WTC11 (cell line): ENCODE data around the gene C6orf120. TPM values are rescaled to one million over a fixed set of nuclear protein-coding genes. Genes with fewer than 3 reads are reported as not detected.

Experiments
- ATAC-seq: fragments of 200-7000 bp; cut with Tn5 transposase; 2 replicates; pipeline ENCODE4 v1.10.0; 2021; ENCODE audit warnings: mild to moderate bottlenecking, moderate library complexity
- CTCF ChIA-PET: fragments of 300-600 bp; sonication (Branson Sonifier 250); formaldehyde crosslinking; loops from one replicate; lab custom pipeline; 2021; ENCODE audit warnings: antibody characterized with exemption; lab: Charles Lee
- POLR2A ChIA-PET: fragments of 350-600 bp; sonication (Branson Sonifier 250); formaldehyde crosslinking; loops from one replicate; lab custom pipeline; 2021; ENCODE audit warnings: antibody characterized with exemption; lab: Charles Lee
- DNase-seq: peaks from one replicate; pipeline ENCODE4 v3.0.0; 2021; ENCODE audit warnings: low spot score
- H3K27ac Mint-ChIP-seq: 2 replicates; pipeline ENCODE4 v1.8.0; 2021; ENCODE audit warnings: mixed read lengths
- H3K27me3 Mint-ChIP-seq: 2 replicates; pipeline ENCODE4 v1.8.0; 2021; ENCODE audit warnings: low read depth, mild to moderate bottlenecking, moderate library complexity, mixed read lengths
- H3K36me3 Mint-ChIP-seq: 2 replicates; pipeline ENCODE4 v1.8.0; 2021; ENCODE audit warnings: mixed read lengths
- H3K4me1 Mint-ChIP-seq: 2 replicates; pipeline ENCODE4 v1.8.0; 2022; ENCODE audit warnings: mixed read lengths
- H3K4me3 Mint-ChIP-seq: 2 replicates; pipeline ENCODE4 v1.8.0; 2021; ENCODE audit warnings: mild to moderate bottlenecking, moderate library complexity, mixed read lengths
- H3K9me3 Mint-ChIP-seq: 2 replicates; pipeline ENCODE4 v1.8.0; 2021; ENCODE audit warnings: mixed read lengths
- CBFB ChIP-seq: sonication (generic); formaldehyde crosslinking; IDR thresholded peaks from 2 replicates; pipeline ENCODE4 v1.8.1; 2022; ENCODE audit warnings: mild to moderate bottlenecking, low read depth, missing genetic modification reagents
- FOXJ3 ChIP-seq: sonication (generic); formaldehyde crosslinking; IDR thresholded peaks from 2 replicates; pipeline ENCODE4 v1.9.0; 2021; ENCODE audit warnings: missing genetic modification reagents, mild to moderate bottlenecking, borderline replicate concordance
- FOXK1 ChIP-seq: sonication (generic); formaldehyde crosslinking; IDR thresholded peaks from 2 replicates; pipeline ENCODE4 v1.8.0; 2022; ENCODE audit warnings: mild to moderate bottlenecking, moderate library complexity, missing genetic modification reagents
- GABPB1 ChIP-seq: sonication (generic); formaldehyde crosslinking; IDR thresholded peaks from 2 replicates; pipeline ENCODE4 v1.8.1; 2023; ENCODE audit warnings: mild to moderate bottlenecking, missing genetic modification reagents
- HMGXB4 ChIP-seq: sonication (generic); formaldehyde crosslinking; IDR thresholded peaks from 2 replicates; pipeline ENCODE4 v1.8.1; 2023; ENCODE audit warnings: mild to moderate bottlenecking, moderate library complexity, missing genetic modification reagents
- IRF1 ChIP-seq: sonication (generic); formaldehyde crosslinking; IDR thresholded peaks from 2 replicates; pipeline ENCODE4 v1.8.0; 2023; ENCODE audit warnings: missing genetic modification reagents
- IRF2 ChIP-seq: sonication (generic); formaldehyde crosslinking; IDR thresholded peaks from 2 replicates; pipeline ENCODE4 v1.8.0; 2022; ENCODE audit warnings: low read depth, missing genetic modification reagents, borderline replicate concordance
- JUN ChIP-seq: sonication (generic); formaldehyde crosslinking; IDR thresholded peaks from 2 replicates; pipeline ENCODE4 v1.8.0; 2023; ENCODE audit warnings: mild to moderate bottlenecking, missing genetic modification reagents
- NR1H2 ChIP-seq: sonication (generic); formaldehyde crosslinking; IDR thresholded peaks from 2 replicates; pipeline ENCODE4 v1.9.0; 2021; ENCODE audit warnings: mild to moderate bottlenecking, moderate library complexity, missing genetic modification reagents
- NR2C2 ChIP-seq: sonication (generic); formaldehyde crosslinking; IDR thresholded peaks from 2 replicates; pipeline ENCODE4 v1.8.0; 2022; ENCODE audit warnings: mild to moderate bottlenecking, missing genetic modification reagents
- PRDM15 ChIP-seq: sonication (generic); formaldehyde crosslinking; IDR thresholded peaks from 2 replicates; pipeline ENCODE4 v1.8.0; 2022; ENCODE audit warnings: missing genetic modification reagents
- RELA ChIP-seq: sonication (generic); formaldehyde crosslinking; IDR thresholded peaks from 2 replicates; pipeline ENCODE4 v1.8.1; 2022; ENCODE audit warnings: missing genetic modification reagents, mild to moderate bottlenecking, borderline replicate concordance
- SMAD4 ChIP-seq: sonication (generic); formaldehyde crosslinking; IDR thresholded peaks from 2 replicates; pipeline ENCODE4 v1.8.0; 2022; ENCODE audit warnings: mild to moderate bottlenecking, missing genetic modification reagents
- TCF7 ChIP-seq: sonication (generic); formaldehyde crosslinking; IDR thresholded peaks from 2 replicates; pipeline ENCODE4 v1.8.0; 2022; ENCODE audit warnings: mild to moderate bottlenecking, low read depth, missing genetic modification reagents, moderate library complexity
- TP53 ChIP-seq: sonication (generic); formaldehyde crosslinking; IDR thresholded peaks from 2 replicates; pipeline ENCODE4 v1.8.1; 2023; ENCODE audit warnings: mild to moderate bottlenecking, missing genetic modification reagents
- USF1 ChIP-seq: sonication (generic); formaldehyde crosslinking; IDR thresholded peaks from 2 replicates; pipeline ENCODE4 v1.8.0; 2022; ENCODE audit warnings: mild to moderate bottlenecking, missing genetic modification reagents
- USF2 ChIP-seq: sonication (generic); formaldehyde crosslinking; IDR thresholded peaks from 2 replicates; pipeline ENCODE4 v1.8.1; 2023; ENCODE audit warnings: mild to moderate bottlenecking, missing genetic modification reagents, moderate library complexity
- ZMAT4 ChIP-seq: fragments of 250-450 bp; sonication (Bioruptor Pico); IDR thresholded peaks from 2 replicates; pipeline ENCODE4 v1.9.0; 2021; ENCODE audit warnings: mild to moderate bottlenecking
- ZNF138 ChIP-seq: sonication (generic); formaldehyde crosslinking; conservative IDR thresholded peaks from 2 replicates; pipeline ENCODE4 v1.8.1; 2022; ENCODE audit warnings: mild to moderate bottlenecking, moderate library complexity, missing genetic modification reagents
- ZNF416 ChIP-seq: fragments of 250-450 bp; sonication (Bioruptor Pico); IDR thresholded peaks from 2 replicates; pipeline ENCODE4 v1.9.0; 2021; ENCODE audit warnings: mild to moderate bottlenecking, inconsistent platforms
- ZNF671 ChIP-seq: fragments of 250-450 bp; sonication (Bioruptor Pico); IDR thresholded peaks from 2 replicates; pipeline ENCODE4 v1.8.0; 2021; ENCODE audit warnings: mild to moderate bottlenecking
- total RNA-seq: library from RNA; stranded (reverse); gene quantifications from 3 replicates; pipeline ENCODE4 v1.2.3, GENCODE V29; 2021

C6orf120 gene
- total RNA-seq, 1 experiment from 2014 or later = 34.5 TPM

- TF ChIP-seq USF2 (CRISPR knock-in tag) (no peak), JUN (CRISPR knock-in tag) (no peak), IRF1 (no peak), ZNF671 (CRISPR knock-in tag) (no peak), ZNF138 (CRISPR knock-in tag) (no peak), ZMAT4 (CRISPR knock-in tag) (no peak), USF1 (no peak), TP53 (no peak)
Measured at GRCh38 chr6:169669889-169670288, 32.0 kb upstream of the C6orf120 start (continued).

GRCh38 chr6:169671563-169671962 is 30.4 kb upstream of the C6orf120 start:
- POLR2A ChIA-PET = no interaction called here
- DNase-seq (no peak), ATAC-seq (no peak)
- no peak overlapping the region for H3K4me3 Mint-ChIP-seq
- CTCF ChIA-PET = no interaction called here
- TF ChIP-seq HMGXB4 (CRISPR knock-in tag) (no peak), NR2C2 (CRISPR knock-in tag) (no peak), USF1 (no peak), IRF2 (CRISPR knock-in tag) (no peak), RELA (CRISPR knock-in tag) (no peak), GABPB1 (no peak), FOXK1 (CRISPR knock-in tag) (no peak), PRDM15 (CRISPR knock-in tag) (no peak), NR1H2 (no peak), ZNF416 (no peak), FOXJ3 (CRISPR knock-in tag) (no peak), CBFB (CRISPR knock-in tag) (no peak), TCF7 (no peak), SMAD4 (CRISPR knock-in tag) (no peak)
- peaks cover 74% of the 10 kb centered on the region for H3K36me3 Mint-ChIP-seq
- no peaks in the 10 kb centered on the region for H3K27me3 Mint-ChIP-seq
- H3K27ac Mint-ChIP-seq = no peak overlapping the region
- peaks cover 15% of the 10 kb centered on the region for H3K4me1 Mint-ChIP-seq
- H3K9me3 Mint-ChIP-seq = no peaks in the 10 kb centered on the region
